Esophagus muscularis mucosa (tissue), 3 donors: ENCODE data around the gene TALDO1.

Source experiments
- POLR2A ChIP-seq: fragments of 450-650 bp; IDR thresholded peaks from one replicate; pipeline ENCODE4 v1.6.1; 2017; ENCODE audit warnings: antibody characterized with exemption, moderate library complexity, mild to moderate bottlenecking, low read depth
- POLR2AphosphoS5 ChIP-seq, 2 donors: sonication (generic); formaldehyde crosslinking; IDR thresholded peaks; one replicate each; pipeline ENCODE4 v1.6.1; 2017; ENCODE audit warnings: antibody characterized with exemption in 2 of 2
- TF ChIP-seq, protein P1 (sequence below), 3 experiments: fragments of 200-600 bp in 2 of 3; fragments of 450-650 bp in 1 of 3; sonication (generic) in 2 of 3; IDR thresholded peaks; one replicate each; pipeline ENCODE4 v1.5.1; 2017 to 2019; ENCODE audit warnings: antibody characterized with exemption in 3 of 3, mild to moderate bottlenecking in 2 of 3, moderate library complexity in 1 of 3

GRCh38 chr11:703506-703905, 43.8 kb upstream of the TALDO1 start:
- TF ChIP-seq, protein P1, sequence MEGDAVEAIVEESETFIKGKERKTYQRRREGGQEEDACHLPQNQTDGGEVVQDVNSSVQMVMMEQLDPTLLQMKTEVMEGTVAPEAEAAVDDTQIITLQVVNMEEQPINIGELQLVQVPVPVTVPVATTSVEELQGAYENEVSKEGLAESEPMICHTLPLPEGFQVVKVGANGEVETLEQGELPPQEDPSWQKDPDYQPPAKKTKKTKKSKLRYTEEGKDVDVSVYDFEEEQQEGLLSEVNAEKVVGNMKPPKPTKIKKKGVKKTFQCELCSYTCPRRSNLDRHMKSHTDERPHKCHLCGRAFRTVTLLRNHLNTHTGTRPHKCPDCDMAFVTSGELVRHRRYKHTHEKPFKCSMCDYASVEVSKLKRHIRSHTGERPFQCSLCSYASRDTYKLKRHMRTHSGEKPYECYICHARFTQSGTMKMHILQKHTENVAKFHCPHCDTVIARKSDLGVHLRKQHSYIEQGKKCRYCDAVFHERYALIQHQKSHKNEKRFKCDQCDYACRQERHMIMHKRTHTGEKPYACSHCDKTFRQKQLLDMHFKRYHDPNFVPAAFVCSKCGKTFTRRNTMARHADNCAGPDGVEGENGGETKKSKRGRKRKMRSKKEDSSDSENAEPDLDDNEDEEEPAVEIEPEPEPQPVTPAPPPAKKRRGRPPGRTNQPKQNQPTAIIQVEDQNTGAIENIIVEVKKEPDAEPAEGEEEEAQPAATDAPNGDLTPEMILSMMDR (IDR thresholded peaks at IDR 0.05), result no peak
- TF ChIP-seq POLR2AphosphoS5 (IDR thresholded peaks at IDR 0.05), result no peak
- no peak for TF ChIP-seq POLR2A
